ENCODE results near the gene SUCLA2. TPM values are rescaled to one million over a fixed set of nuclear protein-coding genes. Genes with fewer than 3 reads are reported as not detected.
A peak's percentile ranks its signal among the peaks of the same experiment; 100 is the strongest.

The SUCLA2 gene
- total and polyA plus RNA-seq, 2 donors (not counting 1 experiment from before 2014, with no cell fraction given), result 15.9 to 33.7 TPM

DNA sequence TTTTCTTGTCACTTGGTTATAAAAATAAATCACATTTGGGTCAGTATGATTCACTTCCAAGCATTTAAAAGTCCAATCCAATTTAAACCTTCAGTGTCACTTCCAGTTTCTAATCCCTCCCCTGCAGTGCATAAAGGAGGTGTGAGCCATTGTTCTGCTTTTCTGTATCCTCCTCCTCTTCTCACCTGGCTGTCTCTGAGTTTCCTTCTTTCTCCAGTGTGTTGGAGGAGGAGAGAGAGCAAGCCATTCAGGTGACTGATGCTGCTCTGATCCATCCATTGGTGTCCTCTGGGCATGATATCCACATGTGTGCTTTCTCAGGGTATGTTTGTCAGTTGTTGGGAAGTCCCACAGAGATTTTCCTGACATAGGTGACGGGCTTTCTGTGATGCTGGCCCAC lies 37.7 kb upstream of the SUCLA2 start:
- 88% methylated on average over 1 of the region's 1 CpG for WGBS (ENCODE audit: insufficient coverage)
- Histone ChIP-seq H3K79me2 (ENCODE audit: control insufficient read depth, insufficient read depth, low read length) (peaks cover 6% of the 10 kb centered on the region), H3K27ac (ENCODE audit: low read length in 2 of 2) (peak overlapping the region; percentile 96 to 98), H3K4me3 (ENCODE audit: control extremely low read depth in 1 of 5, extremely low read depth in 1 of 5, insufficient read depth in 1 of 5, low read depth in 2 of 5, low read length in 4 of 5) (no peak overlapping the region), H3K27me3 (replicated peaks in 1 of 4; ENCODE audit: control extremely low read depth in 1 of 4, control insufficient read depth in 3 of 4, insufficient read depth in 4 of 4, low read length in 3 of 4) (no peaks in the 10 kb centered on the region), H3K36me3 (replicated peaks in 1 of 2; ENCODE audit: control extremely low read depth in 1 of 2, control insufficient read depth in 1 of 2, extremely low read depth in 1 of 2, insufficient read depth in 2 of 2, low read length in 1 of 2) (peaks cover 0 to 6% of the 10 kb centered on the region in 2 experiments), H3K9ac (ENCODE audit: low read length) (peak overlapping the region; percentile 96), H3K9me3 (ENCODE audit: control extremely low read depth in 1 of 3, control insufficient read depth in 2 of 3, insufficient read depth in 1 of 3, low read length in 2 of 3) (no peaks in the 10 kb centered on the region), H3K4me2 (replicated peaks; ENCODE audit: low read depth, low read length, poor library complexity, severe bottlenecking) (peak overlapping the region; percentile 81), H4K20me1 (ENCODE audit: control insufficient read depth, insufficient read depth, low read length, poor library complexity, severe bottlenecking) (no peaks in the 10 kb centered on the region), H2AFZ (ENCODE audit: insufficient read depth, low read depth, low read length, poor library complexity, severe bottlenecking) (no peak overlapping the region), H3K4me1 (ENCODE audit: control insufficient read depth in 2 of 2, insufficient read depth in 2 of 2, low read length in 2 of 2) (peaks cover 13 to 18% of the 10 kb centered on the region in 2 donors)
- Mint-ChIP-seq H3K9me3 (ENCODE audit: insufficient read depth) (no peaks in the 10 kb centered on the region), H3K4me1 (peaks cover 22% of the 10 kb centered on the region), H3K4me3 (peak overlapping the region; percentile 96), H3K27ac (peak overlapping the region; percentile 96), H3K27me3 (no peaks in the 10 kb centered on the region)
- ChIA-PET POLR2A (interaction anchor here (1.9 kb wide), 1 partner anchor 56 kb away, joined by 6 read pairs; the partner anchor contains the start of gene MED4), CTCF (interaction anchor here (0.6 to 3.0 kb wide), 11 partner anchors 10 to 730 kb away, joined by 3 to 19 read pairs (median 5); partner anchors contain the start of genes ITM2B, MED4 and RCBTB2)
- DNase-seq (peak; percentile 55), ATAC-seq (ENCODE audit: low read depth) (no peak)
- intact Hi-C loops (cut with micrococcal nuclease), result loop anchor here (1.0 to 5.0 kb wide), 10 partner anchors 37 to 1754 kb away; partner anchors contain the start of genes CAB39L, FNDC3A, ITM2B and KPNA3
- no peak for TF ChIP-seq EZH2 (IDR thresholded peaks at IDR 0.05; ENCODE audit: borderline replicate concordance, insufficient read depth, low read depth, low read length, poor library complexity, severe bottlenecking)
- no peak for TF ChIP-seq CTCF (IDR thresholded peaks at IDR 0.05)
